Forelimb muscle (tissue), 1 donor: ENCODE data around the gene SRCIN1. TPM values are rescaled to one million over a fixed set of nuclear protein-coding genes. Genes with fewer than 3 reads are reported as not detected.

Source experiments
- DNase-seq: peaks from one replicate; pipeline ENCODE4 v3.0.0-alpha.2; 2013; ENCODE audit warnings: low read depth
- polyA plus RNA-seq: library from polyadenylated mRNA; unstranded; fragments of 120-200 nt; gene quantifications from one replicate; pipeline ENCODE4 v1.2.1, GENCODE V29; 2013; ENCODE audit not compliant: insufficient read length

Gene SRCIN1
- polyA plus RNA-seq, 1 donor, result 0.96 TPM

DNA sequence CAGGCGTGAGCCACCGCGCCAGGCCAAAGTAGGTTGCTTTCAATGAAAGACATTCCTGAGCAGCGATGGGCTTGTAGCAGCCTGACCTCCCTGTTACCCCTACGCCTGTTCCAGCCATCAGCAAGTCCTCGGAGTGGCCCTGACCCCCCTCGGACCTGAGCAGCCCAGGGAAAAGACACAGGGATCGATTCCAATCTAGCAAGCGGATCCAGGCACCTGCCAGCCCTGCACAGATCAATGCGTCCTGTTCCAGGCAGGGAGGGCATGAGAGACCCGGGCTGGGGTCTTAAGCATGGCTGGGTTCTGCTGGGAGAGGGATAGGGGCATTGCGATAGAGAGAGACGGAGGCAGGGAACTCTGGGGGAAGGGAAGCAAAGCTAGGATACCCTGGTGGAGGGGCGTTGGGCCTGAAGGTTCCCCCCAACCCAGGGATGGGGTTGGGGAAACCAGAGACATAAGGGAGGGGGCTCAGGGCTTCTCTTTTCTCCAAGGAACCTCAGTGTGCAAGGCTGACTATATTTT, 21.9 kb downstream of the SRCIN1 start:
- no peak for DNase-seq

DNA sequence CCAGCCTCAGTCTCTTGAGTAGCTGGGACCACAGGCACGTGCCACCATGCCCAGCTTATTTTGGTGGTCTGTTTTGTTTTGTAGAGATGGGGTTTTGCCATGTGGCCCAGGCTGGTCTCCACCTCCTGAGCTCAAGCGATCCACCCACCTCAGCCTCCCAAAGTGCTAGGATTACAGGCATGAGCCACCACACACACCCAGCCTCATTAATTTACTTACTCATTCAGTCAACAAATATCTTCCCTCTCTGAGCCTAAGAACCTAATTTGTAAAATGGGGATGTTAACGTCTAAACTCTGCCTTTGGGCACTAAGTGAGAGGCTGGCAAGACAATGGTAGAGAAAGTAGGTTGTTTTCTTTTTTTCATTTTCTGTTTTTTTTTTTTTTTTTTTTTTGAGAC, 22.6 kb downstream of the SRCIN1 start:
- no peak for DNase-seq

DNA sequence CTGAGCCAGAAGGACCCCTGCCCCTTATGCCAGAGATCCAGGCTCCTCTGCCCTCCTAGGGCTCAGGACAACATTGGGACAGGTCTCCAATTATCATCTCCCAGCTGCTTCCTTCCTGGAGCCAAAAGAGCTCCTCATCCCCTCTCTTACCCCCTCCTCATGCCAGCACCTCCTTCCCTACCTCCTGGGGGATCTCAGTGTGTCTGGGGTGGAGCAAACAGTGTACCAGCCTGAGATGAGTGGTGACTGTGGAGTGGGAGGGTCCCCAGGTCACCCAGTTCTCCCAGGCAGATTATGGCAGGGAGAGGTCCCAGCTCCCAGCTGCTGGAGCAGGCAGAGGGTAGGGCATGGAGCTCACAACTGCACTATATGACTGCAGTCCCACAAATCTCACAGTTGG, 23.7 kb downstream of the SRCIN1 start:
- no peak for DNase-seq

DNA sequence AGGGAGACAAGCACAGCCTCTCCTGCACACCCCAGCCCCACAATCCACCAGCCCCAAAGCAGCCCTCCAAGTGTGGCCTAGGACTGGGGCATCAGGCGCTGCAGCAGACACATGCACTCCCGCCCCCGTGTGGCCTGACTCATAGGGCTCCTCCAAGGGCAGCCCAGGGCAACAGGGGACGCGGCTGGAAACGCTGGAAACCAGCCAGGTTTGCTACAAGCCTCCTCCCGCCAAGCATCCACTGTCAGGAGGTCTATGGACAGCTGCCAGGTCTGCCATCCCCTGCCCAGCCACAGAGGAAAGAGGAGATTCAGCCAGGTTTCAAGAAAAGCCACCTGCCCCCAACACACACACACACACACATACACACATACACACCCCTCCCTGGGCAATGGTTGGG, 25.8 kb downstream of the SRCIN1 start:
- no peak for DNase-seq

DNA sequence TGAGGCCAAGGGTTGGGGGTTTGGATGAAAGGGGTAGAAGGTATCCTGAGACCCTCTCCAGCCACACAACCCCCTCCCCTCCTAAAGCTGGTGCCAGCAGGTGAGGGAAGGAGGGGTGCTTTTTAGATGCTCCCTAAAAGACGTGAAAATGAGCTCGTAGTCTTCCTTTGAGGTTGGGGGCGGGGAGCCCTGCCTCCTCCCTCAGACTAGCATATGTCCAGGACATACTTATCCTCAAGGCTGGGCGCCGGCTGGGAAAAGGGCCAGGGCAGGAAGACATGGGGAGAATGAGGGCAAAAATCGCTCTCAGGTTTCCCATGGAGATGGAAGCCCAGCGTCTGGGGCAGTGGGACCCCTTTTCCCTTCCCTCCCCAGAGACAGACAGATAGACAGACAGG, 26.7 kb downstream of the SRCIN1 start:
- DNase-seq, result no peak

DNA sequence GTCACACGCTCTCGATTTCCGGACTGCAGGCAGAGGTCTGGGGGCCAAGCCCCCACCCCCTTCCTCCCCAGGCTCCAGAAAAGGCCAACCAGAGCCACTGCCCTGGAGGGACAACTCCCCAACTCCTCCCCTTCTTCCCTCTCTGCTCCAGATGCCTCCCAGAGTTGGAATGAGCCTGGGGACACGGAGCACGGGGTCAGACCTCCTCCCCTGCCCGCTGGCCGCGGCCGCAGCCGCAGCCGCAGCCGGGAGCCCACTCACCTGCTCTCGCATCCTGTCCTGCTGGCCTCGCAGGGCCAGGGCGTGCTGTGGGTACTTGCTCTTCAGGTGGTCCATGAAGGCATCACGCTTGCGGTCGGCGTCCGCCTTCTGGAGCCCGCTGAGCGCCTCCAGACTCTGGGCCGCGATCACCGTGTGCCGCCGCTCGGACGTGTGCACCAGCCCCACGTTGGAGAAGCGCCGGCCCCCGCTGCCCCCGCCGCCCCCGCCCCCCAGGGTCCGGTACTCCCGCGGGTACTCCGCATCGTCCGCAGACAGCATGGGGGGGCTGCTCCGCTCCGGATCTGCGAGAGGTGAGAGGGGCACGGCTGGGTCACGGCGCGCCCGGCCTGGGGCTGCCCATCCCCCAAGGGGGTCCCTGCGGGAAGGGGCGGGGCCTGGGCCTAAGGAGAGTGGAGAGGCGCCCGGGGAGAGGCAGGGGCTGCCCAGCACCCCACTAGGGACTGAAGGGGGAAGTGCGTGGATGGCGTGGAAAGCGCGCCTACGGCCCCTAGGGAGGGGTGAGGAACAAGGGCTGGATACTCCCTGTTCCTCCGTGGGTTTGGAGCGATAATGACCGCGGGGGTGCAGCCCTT, 27.3 kb downstream of the SRCIN1 start:
- no peak for DNase-seq

DNA sequence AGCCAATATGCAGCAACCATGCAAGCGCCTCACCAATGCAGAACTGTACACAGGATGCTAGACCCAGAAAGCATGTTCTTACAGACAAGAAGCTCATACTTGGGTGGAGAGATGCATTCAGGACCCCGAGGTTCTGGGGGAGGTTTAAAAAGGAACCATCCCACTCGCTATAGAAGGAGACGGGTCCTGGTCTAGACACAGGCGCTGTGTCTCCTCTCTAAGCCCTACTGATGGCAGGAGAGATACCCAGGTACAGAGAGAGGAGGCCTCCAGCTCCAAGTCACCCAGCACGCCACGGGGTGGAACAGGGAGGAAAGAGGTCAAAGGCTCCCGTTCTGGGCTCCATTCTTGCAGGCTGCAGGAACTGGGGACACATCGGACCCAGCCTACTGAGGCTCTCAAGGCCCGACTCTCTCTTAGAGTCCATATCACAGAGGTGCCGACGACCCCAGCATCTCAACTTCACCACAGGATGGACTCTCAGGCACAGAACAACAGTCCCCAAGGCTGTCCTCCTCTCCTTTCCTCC, 28.0 kb downstream of the SRCIN1 start:
- no peak for DNase-seq

DNA sequence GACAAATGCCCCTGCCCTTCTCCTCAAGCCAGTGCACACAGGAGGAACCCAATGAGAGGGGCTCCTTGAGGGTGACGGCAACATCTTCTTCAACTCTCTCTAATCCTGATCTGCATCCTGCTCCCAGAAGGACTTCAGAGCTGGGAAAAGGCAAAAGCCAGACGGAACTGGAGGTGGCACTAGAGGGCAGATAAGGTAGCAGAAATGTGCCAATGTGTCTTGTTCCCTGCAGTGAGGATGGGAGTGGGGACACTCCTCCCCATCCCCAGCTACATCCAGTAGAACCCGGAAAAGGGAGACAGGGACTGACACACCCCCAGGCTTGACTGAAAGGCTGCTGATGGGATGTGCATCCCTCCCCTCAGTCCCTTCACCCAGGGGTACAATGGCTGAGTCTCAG, 28.5 kb downstream of the SRCIN1 start:
- DNase-seq, result no peak

DNA sequence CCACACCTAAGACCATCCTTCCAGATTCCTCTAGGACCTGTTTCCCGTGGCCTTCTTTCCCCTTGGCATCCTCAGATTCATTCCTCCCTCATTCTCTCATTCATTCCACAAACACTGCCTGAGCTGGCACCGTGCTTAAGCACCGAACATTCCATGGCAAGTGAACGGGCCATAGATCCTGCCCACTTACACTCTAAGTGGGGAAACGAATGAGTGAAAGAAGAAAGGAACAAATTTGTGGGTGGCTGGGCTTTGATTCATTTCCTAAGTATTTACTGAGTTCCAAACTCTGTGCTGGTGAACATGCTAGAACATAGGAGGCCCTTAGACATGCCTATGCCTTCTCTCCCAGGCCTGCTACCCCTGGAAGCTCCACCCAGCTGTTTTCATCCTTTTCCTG, 30.0 kb downstream of the SRCIN1 start:
- no peak for DNase-seq

DNA sequence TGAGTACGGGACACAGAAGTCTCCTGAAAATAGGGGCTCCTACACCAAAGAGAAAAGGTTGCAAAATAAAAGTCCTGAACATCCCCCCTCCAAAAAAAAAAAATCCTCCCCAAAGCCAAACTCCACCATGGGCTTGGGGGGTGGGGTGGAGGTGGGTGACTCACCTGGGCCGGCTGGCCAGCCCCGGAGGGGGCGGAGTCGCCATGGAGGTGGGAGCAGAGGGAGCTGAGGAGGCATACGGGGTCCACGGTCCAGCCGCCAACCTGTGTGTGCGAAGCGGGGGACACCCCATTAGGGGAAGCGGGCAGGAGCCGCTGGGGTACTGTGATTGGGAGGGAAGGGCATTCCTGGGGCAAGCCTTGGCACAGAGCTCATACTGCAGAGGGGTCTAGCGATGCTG, 31.0 kb downstream of the SRCIN1 start:
- DNase-seq, result no peak

DNA sequence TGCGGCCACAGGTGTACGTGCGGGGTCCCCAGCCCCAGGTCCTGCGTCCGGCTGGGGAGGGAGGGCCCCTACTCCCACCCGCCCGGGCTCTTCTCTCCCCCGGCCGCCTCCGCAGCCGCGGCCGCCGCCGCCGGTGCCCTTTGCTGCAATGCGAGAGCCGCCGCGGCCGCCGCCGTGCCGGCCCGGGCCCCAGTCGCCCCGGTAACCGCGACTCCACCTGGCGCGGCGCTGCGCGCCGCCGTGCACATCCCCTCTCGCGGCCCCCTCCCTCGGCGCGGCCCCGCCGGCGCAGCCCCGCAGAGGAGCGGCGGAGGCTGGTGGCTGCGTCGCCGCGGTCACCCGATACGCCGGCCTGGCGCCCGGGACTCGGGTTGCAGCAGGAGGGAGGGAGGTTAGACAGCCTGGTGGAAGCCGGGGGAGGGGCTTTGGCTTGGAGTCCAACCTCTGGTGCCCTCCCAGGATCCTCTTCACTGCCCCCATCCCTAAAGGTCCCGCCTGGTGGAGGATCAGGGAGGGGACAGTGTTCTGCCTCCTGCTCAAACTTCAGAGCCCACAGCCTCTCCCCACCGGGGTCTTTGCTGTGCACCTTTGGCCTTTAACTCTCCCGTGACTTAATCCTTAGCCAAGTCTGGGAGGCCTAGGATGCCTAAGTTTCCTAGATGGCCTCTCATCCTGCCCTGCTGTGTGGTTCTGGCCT, 32.9 kb downstream of the SRCIN1 start:
- no peak for DNase-seq

DNA sequence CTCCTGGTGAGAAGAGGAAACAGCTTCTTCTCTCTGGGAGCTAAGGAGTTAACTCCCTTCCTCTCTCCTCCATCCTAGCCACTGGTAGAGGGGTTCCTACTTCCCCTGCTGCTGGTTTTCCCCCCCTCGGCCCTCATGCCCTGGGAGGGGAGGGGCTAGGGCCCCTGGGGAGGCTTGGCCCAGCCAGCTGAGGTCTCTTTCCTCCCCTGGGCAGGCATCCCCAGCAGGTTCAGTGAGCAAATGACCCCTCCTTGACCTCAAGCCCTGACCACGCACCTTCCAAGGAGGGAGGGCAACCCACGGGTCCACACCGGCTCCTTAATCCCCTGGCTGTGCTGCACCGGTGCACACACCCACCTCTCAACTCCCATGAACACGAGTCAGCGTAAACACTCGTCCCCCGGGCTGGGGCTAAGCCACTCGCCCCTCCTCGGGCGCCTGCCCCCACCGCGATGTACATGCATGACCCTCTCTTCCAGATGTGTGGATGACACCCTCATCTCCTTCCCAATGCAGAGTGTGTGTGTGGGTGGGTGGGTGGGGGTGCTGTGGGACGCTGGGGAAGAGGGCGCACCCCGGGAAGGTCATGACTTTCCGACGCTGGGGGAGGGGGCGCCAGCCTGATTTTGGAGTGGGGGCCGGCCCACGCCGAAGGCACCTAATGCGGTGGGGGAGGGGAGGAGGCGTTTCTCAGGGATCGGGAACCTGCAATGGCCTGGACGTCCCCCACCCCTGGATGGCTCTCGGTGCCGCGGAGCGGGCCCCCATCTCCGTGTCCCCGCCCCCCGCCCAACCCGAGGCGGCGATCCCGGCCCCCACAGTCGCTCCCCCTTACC, 33.7 kb downstream of the SRCIN1 start:
- DNase-seq, result no peak

DNA sequence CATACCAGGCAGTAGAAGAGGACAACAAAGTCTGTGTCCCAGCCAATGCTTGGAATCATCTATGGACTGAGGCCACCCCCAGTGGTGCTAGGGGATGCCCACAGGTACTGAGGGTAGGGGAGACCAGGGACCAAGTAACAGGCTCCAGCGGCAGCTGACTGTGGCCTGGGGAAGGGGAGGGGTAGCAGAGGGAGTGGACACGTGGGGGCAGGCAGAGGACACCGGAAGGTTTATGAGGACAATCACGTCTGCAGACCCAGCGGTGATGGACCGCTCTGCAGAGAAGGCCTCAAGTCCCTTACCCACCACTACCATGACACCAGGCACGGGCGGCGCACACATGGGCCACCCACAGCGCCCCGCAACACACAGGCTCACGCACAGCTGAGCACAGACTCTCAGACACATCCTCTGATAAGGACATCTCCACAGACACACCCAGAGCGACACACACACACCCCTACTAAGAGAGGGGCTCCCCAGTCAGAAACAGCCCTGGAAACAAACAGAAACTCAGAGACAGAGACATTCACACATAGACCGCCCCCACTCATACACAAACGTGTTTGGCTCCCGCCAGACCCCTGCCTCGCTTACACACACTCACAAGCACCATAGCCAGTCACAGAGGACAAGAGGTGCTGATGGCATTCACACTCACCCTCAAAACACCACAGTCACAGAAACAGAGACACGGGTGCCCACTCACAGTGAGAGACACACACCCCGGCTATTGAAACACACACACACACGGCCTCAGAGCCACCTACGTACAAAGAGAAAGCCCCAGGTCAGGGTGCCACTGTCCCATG, 35.8 kb downstream of the SRCIN1 start:
- DNase-seq, result no peak

DNA sequence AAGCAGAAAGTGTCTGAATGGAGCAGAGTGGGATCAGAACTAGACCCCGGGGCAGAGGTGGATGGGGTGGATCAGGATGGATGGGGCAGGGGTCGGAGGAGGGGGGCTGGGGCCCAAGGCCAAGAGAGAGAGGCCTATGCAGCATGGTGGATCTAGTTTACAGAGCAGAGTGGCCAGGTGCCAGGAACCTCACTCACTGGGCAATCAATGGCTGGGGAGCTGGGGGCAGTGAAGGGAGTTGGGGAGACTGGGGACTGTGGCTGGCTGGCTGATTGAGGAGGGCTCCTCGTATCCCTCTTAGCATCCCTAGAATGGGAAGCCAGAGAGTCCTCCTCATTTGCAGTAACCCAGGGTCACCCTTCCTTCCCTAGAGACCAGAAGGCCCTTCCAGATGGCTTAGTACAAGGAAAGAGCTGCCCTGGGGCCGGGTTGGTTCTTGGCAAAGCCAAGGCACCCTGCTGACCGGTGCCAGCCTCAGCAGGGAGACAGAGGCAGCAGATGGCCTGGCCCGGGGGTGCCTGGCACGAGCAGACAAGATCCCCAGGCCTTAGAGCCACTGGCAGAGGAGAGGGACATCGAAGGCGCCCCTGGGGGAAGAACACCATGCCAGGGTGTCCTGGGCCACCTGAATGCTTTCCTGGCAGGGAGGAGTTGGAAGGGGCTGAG, 36.8 kb downstream of the SRCIN1 start:
- DNase-seq, result no peak

DNA sequence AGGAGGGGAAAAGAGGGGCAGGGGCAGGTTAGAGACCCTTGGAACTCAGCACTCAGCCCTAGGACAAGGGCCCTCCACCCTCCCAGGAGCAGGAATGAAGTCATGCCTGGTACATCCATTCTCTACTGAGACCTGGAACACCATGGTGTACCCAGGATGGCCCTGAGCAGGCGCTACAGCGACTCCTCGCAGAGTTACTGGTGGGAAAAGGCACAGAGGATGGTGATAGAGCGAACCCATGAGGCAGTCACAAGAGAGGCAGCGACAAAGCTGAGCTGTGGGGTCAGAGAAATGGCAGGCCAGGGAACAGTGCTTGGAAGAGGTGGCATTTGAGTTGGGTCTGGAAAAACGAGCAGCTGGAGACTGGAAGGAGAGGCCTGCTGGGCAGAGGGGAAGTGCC, 37.5 kb downstream of the SRCIN1 start:
- no peak for DNase-seq

DNA sequence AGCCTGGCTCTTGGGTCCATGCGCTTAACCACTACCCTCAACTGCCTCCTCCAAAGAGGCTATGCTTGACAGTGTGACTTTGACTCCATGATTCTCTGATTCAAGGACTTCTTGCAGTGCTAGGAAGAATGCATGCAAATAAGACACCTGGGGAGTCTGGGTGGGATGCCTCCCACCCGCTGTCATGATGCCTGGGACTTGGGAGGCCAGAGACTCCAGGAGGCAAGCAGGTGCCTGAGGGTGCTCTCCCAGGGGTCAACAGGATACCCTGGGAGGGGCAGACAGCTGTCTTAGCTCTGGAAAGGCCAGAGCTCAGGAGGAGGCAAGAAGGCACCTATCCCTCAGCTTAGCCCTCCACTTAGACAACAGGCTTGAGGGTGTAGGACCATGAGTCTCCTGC, 38.4 kb downstream of the SRCIN1 start:
- DNase-seq, result no peak

DNA sequence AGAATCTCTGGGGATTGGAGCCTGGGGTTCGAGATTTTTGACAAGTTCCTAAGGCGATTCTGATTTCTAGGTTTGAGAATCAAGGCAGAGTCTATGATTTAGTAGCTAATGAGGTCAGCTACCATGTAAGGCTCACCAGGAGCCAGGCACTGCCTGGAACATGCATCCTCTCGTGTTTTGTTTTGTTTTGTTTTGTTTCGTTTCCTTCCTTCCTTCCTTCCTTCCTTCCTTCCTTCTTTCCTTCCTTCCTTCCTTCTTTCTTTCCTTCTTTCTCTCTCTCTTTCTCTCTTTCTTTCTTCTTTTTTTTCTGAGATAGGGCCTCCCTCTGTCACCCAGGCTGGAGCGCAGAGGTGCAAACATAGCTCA, 39.1 kb downstream of the SRCIN1 start:
- no peak for DNase-seq

DNA sequence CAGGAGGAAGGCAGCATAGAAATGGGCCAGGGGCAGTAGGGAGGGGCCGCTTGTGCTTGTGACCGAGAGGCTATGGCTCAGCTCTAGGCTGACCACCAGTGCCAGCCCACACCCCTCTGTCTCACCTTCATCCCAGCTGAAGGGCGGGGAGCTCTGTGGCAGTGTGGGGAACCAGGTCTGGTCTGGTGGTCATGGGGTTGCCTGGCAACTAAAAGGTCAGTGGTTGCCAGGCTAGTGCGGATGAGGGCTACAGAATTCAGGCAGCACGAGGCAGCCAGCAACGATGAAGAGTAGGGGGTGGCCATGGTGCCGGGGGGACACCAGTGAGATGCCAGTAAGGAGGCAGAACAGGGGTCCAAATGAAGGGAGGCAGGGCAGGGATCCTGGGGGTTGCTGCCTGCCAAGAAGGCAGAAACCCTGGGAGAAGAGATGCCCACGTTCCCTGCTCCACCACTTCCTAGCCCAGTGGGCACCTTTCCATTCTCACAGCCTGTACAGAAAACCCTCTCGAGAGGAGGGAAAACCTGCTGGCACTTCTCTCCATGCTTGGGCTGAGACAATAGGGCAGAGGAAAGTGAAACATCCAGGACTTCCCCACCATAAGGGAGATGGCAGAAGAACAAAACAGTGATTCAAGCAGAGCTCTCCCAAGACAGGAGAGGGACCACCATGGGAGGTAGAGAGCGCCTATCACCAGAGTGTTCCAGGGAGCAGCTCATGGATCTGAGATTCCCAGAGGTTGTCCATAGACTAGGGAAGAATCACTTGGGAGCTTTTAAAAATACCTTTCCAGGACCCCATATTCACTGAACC, 39.7 kb downstream of the SRCIN1 start:
- DNase-seq, result no peak

DNA sequence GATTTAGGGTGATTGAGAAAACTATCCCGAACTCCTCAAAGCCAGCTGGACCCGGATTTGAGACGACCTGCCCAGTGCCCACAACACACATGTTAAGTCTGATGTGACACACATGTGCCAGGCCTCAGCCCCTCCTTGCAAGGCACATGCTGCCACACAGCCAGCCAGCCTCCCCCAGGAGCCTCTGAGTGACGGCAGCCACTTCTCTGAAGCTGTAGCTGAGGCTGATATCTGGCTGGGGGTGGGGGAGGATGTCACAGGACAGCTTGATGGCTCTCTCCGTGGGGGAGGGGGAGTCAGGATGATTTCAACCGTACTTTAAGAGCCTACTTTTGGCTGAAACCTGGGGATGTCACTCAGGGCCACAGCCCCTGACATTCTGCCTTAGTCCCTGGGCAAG, 40.9 kb downstream of the SRCIN1 start:
- no peak for DNase-seq
